Measurements from ENCODE around the gene C14orf132.

DNA sequence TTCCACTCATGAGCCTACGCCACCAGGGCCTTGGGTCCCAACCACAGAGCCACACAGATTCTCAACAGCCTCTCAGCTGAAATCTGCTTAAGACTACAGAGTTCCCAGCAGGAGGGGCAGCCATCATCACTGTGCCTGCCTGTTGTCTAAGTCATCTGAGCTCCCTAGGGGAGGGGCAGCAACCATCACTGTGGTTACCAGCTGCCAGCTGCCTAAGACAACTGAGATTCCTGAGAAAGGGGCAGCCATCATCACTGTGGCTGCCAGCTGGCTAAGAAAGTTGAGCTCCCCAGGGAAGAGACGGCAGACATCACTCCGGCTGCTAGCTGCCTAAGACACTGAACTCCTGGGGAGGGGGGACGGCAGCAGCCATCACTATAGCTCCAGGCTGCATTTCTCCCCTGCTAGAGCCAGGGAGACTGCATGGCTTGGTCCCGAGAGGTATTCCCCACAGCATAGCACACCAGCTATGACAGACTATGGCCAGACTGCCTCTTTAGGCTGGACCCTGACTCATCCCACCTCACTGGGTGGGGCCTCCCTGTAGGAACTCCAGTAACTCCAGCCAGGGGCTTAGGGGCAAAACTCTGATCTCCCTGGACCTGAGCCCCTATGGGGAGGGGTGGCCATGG is 37.2 kb upstream of the C14orf132 start:
- TF ChIP-seq POLR2A (IDR thresholded peaks at IDR 0.05; ENCODE audit: low read depth, low read length) (no peak), TAF1 (IDR thresholded peaks at IDR 0.05; ENCODE audit: borderline replicate concordance, low read depth, low read length) (no peak)

All from GM12892 (cell line).